ENCODE measurements around the gene FAT3. TPM values are rescaled to one million over a fixed set of nuclear protein-coding genes. Genes with fewer than 3 reads are reported as not detected.

Gene FAT3
- total RNA-seq, 1 experiment from 2014 or later = 0.33 TPM

DNA sequence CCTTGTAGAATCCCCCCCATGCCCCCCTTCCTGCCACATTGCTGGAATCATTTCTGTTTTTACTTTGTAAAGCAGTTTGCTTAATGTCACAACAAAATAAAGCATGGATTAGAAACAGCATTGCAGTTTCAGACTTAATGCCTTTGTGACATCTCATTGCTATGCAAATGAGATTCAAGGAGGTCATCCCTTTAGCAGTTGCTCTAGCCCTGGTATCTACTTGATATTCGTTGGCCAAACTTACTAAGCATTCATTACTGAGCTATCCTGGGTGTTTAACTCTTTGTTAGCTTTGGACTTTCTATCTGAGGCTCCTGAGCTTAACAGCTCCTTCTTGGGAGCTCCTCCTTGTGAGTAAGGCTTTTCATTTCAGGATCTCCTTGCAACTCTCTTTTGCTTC is 16.3 kb downstream of the FAT3 start:
- no peaks in the 10 kb centered on the region for H3K36me3 ChIP-seq (ENCODE audit: control insufficient read depth, insufficient read depth, low read length)
- POLR2A ChIA-PET = no interaction called here
- no peaks in the 10 kb centered on the region for H3K9me3 ChIP-seq (ENCODE audit: control insufficient read depth, insufficient read depth, low read depth, low read length)
- H3K4me3 ChIP-seq (ENCODE audit: low read depth in 2 of 2, low read length in 2 of 2) = no peak overlapping the region
- TF ChIP-seq SIN3A (IDR thresholded peaks at IDR 0.05; ENCODE audit: borderline replicate concordance, insufficient read depth, low read depth, low read length) = no peak
- no peak for TF ChIP-seq REST (IDR thresholded peaks at IDR 0.05; ENCODE audit: insufficient read depth in 1 of 2, low read depth in 2 of 2, low read length in 1 of 2)
- no peak for TF ChIP-seq TCF7L2 (IDR thresholded peaks at IDR 0.05; ENCODE audit: low read depth, low read length)
- TF ChIP-seq CTCF (IDR thresholded peaks at IDR 0.05) = no peak
- no peak for TF ChIP-seq POLR2AphosphoS5 (IDR thresholded peaks at IDR 0.05; ENCODE audit: low read depth, low read length)
- intact Hi-C loops (cut with micrococcal nuclease; ENCODE audit: unreplicated experiment) = no loop called here
- no peaks in the 10 kb centered on the region for H3K27me3 ChIP-seq (ENCODE audit: control insufficient read depth, insufficient read depth, low read length)
- no peak for ATAC-seq
- H3K4me1 ChIP-seq (ENCODE audit: control insufficient read depth, insufficient read depth, low read length) = no peaks in the 10 kb centered on the region
- BruUV-seq (replicated peaks) = no TSS peak
- CTCF ChIA-PET = no interaction called here
- H3K27ac ChIP-seq (ENCODE audit: low read length) = no peak overlapping the region
- in situ Hi-C loops (cut with HindIII; ENCODE audit: low pct_unique_long_range_greater_than_20kb, low sequenced_read_pairs) = no loop called here
- no peak for DNase-seq (ENCODE audit: low read depth, low spot score)

GRCh38 chr11:92245700-92246271 is 21.2 kb downstream of the FAT3 start:
- no peak for TF ChIP-seq SIN3A (IDR thresholded peaks at IDR 0.05; ENCODE audit: borderline replicate concordance, insufficient read depth, low read depth, low read length)
- no peak for TF ChIP-seq CTCF (IDR thresholded peaks at IDR 0.05)
- no peak for TF ChIP-seq REST (IDR thresholded peaks at IDR 0.05; ENCODE audit: insufficient read depth in 1 of 2, low read depth in 2 of 2, low read length in 1 of 2)
- no peak for TF ChIP-seq POLR2AphosphoS5 (IDR thresholded peaks at IDR 0.05; ENCODE audit: low read depth, low read length)
- no peak for TF ChIP-seq TCF7L2 (IDR thresholded peaks at IDR 0.05; ENCODE audit: low read depth, low read length)
- no peaks in the 10 kb centered on the region for H3K36me3 ChIP-seq (ENCODE audit: control insufficient read depth, insufficient read depth, low read length)
- no peaks in the 10 kb centered on the region for H3K9me3 ChIP-seq (ENCODE audit: control insufficient read depth, insufficient read depth, low read depth, low read length)
- H3K27me3 ChIP-seq (ENCODE audit: control insufficient read depth, insufficient read depth, low read length) = no peaks in the 10 kb centered on the region
- no peak overlapping the region for H3K27ac ChIP-seq (ENCODE audit: low read length)
- ChIA-PET POLR2A (no interaction called here), CTCF (no interaction called here)
- DNase-seq (ENCODE audit: low read depth, low spot score) (no peak), ATAC-seq (no peak)
- BruUV-seq (replicated peaks) = no TSS peak
- intact Hi-C loops (cut with micrococcal nuclease; ENCODE audit: unreplicated experiment) = no loop called here
- H3K4me3 ChIP-seq (ENCODE audit: low read depth in 2 of 2, low read length in 2 of 2) = no peak overlapping the region
- in situ Hi-C loops (cut with HindIII; ENCODE audit: low pct_unique_long_range_greater_than_20kb, low sequenced_read_pairs) = no loop called here
- H3K4me1 ChIP-seq (ENCODE audit: control insufficient read depth, insufficient read depth, low read length) = no peaks in the 10 kb centered on the region
